Measurements from ENCODE around the gene COQ2. TPM values are rescaled to one million over a fixed set of nuclear protein-coding genes. Genes with fewer than 3 reads are reported as not detected.

Gene COQ2
- total RNA-seq, 1 donor from 2014 or later, result 27.3 TPM

DNA sequence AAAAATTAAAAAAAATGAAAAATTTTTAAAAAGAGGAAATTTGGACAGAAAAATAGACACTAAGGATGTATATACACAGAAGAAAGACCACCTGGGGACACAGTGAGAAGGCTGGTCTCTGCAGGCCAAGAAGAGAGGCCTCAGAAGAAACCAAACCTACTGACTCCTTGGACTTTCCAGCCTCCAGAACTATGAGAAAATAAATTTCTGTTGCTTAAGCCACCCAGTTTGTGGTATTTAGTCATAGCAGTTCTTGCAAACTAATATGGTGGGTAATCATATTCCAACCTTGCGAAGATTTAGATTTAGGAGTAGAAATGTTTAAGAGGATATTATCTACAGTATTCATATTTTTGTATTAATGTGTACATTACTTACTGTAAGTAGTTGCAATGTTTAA, 56.4 kb downstream of the COQ2 start:
- no peak overlapping the region for H3K27ac ChIP-seq (replicated peaks)
- TF ChIP-seq, protein P1, sequence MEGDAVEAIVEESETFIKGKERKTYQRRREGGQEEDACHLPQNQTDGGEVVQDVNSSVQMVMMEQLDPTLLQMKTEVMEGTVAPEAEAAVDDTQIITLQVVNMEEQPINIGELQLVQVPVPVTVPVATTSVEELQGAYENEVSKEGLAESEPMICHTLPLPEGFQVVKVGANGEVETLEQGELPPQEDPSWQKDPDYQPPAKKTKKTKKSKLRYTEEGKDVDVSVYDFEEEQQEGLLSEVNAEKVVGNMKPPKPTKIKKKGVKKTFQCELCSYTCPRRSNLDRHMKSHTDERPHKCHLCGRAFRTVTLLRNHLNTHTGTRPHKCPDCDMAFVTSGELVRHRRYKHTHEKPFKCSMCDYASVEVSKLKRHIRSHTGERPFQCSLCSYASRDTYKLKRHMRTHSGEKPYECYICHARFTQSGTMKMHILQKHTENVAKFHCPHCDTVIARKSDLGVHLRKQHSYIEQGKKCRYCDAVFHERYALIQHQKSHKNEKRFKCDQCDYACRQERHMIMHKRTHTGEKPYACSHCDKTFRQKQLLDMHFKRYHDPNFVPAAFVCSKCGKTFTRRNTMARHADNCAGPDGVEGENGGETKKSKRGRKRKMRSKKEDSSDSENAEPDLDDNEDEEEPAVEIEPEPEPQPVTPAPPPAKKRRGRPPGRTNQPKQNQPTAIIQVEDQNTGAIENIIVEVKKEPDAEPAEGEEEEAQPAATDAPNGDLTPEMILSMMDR (IDR thresholded peaks at IDR 0.05; ENCODE audit: borderline replicate concordance), result no peak
- no peaks in the 10 kb centered on the region for H3K4me1 ChIP-seq
- no peak for DNase-seq
- no peaks in the 10 kb centered on the region for H3K36me3 ChIP-seq
- H3K9me3 ChIP-seq (replicated peaks), result no peaks in the 10 kb centered on the region
- no peak overlapping the region for H3K4me3 ChIP-seq
- intact Hi-C loops (cut with micrococcal nuclease), result no loop called here
- no peaks in the 10 kb centered on the region for H3K27me3 ChIP-seq (ENCODE audit: low read depth)

DNA sequence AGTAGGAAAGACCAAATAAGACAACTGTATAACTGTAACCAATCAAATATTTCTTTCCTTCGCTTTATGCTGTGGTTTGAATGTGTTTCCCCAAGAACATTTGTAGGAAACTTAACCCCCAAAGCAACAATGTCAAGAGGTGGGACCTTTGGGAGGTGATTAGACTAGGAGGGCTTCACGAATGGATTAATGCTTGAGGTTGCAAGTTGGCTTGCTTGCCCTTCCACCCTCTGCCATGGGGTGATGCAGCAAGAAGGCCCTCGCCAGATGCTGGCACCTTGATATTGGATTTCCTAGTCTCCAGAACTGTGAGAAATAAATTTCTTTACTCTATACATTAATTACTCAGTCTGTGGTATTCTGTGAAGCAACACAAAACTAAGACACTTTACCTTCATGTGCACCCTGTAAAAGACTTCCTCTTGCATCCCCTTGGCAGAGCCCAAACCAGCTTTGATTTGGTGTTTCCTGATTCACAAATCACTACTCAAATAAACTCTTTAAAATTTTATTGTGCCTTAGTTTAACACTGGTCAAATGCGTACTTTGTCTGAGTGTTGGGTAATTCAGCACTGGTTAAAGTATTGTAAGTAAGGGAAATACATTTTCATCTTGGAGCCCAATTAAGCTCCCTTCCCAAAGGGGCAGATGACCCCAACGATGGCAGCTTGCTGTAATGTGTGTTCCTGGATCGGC, 59.9 kb downstream of the COQ2 start:
- TF ChIP-seq, protein P1 (IDR thresholded peaks at IDR 0.05; ENCODE audit: borderline replicate concordance), result no peak
- H3K4me3 ChIP-seq, result no peak overlapping the region

DNA sequence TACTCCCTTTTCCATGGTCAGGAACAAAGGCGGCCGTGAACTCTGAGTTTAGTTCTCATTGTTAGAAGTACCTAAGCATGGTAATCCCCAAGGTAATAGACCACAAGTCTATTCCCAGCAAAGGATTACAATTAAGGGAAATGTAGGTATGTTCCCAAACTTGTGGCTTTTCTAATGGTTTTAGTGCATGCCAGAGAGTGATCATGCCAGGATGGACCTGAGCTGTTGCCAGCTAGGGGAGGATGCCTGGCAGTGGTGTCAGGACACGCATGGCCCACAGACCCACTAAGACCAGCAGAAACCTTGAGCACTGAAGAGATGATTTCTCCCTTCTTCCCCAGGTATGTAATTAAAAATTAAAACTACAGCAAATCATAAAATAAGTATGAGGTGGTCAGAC, 60.8 kb downstream of the COQ2 start:
- intact Hi-C loops (cut with micrococcal nuclease), result no loop called here
- H3K4me3 ChIP-seq, result no peak overlapping the region
- TF ChIP-seq, protein P1 (IDR thresholded peaks at IDR 0.05; ENCODE audit: borderline replicate concordance), result no peak

More for the DNA sequence above, 59.9 kb downstream of the COQ2 start:
- intact Hi-C loops (cut with micrococcal nuclease), result no loop called here
- Histone ChIP-seq H3K27ac (replicated peaks) (no peak overlapping the region), H3K27me3 (ENCODE audit: low read depth) (no peaks in the 10 kb centered on the region), H3K4me1 (no peaks in the 10 kb centered on the region), H3K36me3 (no peaks in the 10 kb centered on the region), H3K9me3 (replicated peaks) (no peaks in the 10 kb centered on the region)
- no peak for DNase-seq

DNA sequence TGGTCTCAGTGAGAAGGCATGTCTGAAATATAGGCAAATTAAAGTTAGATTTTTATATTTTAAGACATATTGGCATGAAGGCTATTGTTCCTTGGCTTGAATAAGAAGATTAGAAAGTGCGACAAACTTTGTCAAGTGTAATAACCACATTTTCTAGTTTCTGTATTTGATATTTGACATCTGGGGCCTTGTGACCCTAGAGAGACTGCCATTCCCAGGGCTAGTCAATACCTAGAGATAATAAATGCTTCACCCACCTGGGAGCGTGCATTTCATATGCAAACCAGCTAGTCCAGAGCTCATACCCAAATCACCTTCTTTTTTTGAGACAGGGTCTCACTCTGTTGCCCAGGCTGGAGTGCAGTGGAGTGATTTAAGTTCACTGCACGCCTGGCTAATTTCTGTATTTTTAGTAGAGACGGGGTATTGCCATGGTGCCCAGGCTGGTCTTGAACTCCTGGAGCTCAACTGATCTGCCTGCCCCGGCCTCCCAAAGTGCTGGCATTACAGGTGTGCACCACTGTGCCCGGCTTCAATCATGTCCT, 62.6 kb downstream of the COQ2 start:
- H3K27ac ChIP-seq (replicated peaks), result no peak overlapping the region
- DNase-seq, result no peak
- intact Hi-C loops (cut with micrococcal nuclease), result no loop called here
- H3K27me3 ChIP-seq (ENCODE audit: low read depth), result no peaks in the 10 kb centered on the region
- H3K36me3 ChIP-seq, result no peaks in the 10 kb centered on the region
- no peaks in the 10 kb centered on the region for H3K9me3 ChIP-seq (replicated peaks)
- no peaks in the 10 kb centered on the region for H3K4me1 ChIP-seq
- TF ChIP-seq, protein P1 (IDR thresholded peaks at IDR 0.05; ENCODE audit: borderline replicate concordance), result no peak
- no peak overlapping the region for H3K4me3 ChIP-seq

More for the DNA sequence above, 60.8 kb downstream of the COQ2 start:
- H3K9me3 ChIP-seq (replicated peaks), result no peaks in the 10 kb centered on the region
- H3K4me1 ChIP-seq, result no peaks in the 10 kb centered on the region
- no peak for DNase-seq
- no peaks in the 10 kb centered on the region for H3K36me3 ChIP-seq
- H3K27ac ChIP-seq (replicated peaks), result no peak overlapping the region
- no peaks in the 10 kb centered on the region for H3K27me3 ChIP-seq (ENCODE audit: low read depth)

DNA sequence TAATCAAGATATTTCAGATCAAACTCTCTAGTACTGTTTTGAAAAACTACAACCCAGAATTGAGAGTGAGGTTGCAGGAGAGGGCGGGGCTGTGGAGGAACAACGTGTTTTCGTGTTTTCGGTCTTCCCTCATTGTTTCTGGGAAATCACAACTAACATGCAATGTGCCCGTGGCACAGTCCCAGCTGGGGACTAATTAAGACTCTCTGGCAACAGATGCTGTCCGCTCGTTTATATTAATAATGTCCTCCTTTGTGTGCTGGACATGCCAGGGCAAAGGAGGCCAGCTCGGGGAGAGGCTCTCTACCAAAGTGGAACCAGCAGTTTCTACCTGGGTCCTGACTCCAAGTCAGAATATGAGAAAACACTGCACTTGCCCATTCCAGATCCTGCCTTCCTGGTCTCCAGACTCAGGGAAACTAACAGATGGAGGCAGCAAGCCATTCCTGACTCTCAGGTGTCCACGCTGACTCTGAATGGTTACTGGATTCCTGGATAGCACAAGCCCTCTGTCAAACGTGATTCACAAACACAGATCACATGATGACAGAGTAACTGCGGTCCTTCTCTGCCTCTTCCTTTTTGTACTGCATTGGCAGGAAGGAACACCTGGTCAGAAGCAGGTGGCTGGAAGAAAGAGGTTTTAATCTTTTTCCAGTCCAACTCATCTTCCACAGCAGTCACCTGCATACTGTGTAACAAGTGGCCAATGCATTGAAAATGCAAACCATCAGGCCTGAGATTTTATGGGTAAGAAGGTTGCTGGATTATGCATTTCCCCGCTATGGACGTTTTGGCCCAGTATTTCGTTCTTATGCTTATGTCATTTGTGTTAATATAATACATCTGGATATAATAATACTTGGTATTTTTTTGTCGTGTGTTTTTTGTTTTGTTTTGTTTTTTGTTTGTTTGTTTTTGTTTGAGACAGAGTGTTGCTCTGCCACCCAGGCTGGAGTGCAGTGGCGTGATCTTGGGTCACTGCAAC, 65.0 kb downstream of the COQ2 start:
- Histone ChIP-seq H3K27me3 (ENCODE audit: low read depth) (no peaks in the 10 kb centered on the region), H3K4me3 (no peak overlapping the region), H3K36me3 (no peaks in the 10 kb centered on the region), H3K4me1 (no peaks in the 10 kb centered on the region), H3K9me3 (replicated peaks) (peaks cover 2% of the 10 kb centered on the region), H3K27ac (replicated peaks) (no peak overlapping the region)
- TF ChIP-seq, protein P1 (IDR thresholded peaks at IDR 0.05; ENCODE audit: borderline replicate concordance), result no peak
- intact Hi-C loops (cut with micrococcal nuclease), result no loop called here
- DNase-seq, result no peak
